GM21619 (cell line): ENCODE results near the gene SHROOM3.

ENCODE experiments used
- ATAC-seq: cut with Tn5 transposase; IDR thresholded peaks from one replicate; pipeline ENCODE4 v1.9.1; 2021; ENCODE audit not compliant: unreplicated experiment

SHROOM3 gene

DNA sequence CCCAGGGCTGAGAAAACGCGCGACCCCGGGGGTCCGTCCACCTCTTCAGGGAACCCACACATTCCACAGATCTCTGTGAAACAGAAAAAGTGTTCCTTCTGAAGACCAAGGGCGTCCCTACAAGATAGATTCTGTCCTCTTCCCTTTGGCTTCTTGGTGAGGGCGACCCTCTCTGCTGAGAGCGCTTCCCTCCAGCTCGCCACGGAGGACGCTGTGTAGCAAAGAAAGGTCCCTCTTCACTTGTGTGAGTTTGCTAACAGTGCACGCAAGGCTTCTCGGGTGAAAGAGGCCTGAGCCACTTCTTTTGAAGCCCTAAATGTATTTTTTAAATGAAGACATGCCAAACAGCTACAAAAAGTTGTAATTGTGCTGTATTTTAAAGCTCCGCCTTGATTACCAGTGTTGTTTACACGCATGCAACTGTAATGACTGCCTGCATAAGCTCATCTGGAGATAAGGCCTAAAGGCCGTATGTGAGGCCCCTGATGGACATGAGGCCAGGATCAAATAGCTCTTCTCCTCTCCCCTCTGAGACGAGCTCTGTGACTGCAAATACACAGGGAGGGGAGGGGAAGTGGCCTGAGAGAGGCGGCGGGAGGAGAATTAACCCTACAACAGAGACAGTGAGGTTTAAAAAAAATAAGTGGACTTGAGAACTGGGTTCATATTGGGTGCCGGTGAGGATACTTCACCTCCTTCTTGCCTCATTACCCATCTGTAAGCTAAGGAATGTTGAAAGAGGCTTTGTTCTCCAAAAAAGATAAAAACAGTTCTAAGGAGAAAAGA is 367.4 kb downstream of the SHROOM3 start:
- no peak for ATAC-seq

DNA sequence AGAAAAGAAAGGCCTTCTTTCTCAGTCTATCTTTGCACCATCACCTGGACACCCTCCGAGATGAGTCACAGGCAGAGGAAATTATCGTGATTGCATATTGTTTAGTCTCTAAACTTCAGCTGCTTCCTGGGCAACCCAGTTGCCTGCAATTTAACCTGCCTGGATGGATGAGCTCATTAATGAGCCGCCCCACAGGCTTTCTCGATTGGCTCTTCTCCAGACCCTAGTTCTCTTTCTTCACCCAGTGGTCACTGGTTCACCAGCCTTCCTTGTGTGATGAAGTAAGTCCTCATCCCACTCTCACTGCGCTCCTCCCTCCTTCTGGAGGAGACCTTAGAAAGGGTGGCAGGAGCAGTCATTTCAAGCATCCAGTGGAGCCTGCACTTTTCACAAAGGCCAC is 368.5 kb downstream of the SHROOM3 start:
- no peak for ATAC-seq

DNA sequence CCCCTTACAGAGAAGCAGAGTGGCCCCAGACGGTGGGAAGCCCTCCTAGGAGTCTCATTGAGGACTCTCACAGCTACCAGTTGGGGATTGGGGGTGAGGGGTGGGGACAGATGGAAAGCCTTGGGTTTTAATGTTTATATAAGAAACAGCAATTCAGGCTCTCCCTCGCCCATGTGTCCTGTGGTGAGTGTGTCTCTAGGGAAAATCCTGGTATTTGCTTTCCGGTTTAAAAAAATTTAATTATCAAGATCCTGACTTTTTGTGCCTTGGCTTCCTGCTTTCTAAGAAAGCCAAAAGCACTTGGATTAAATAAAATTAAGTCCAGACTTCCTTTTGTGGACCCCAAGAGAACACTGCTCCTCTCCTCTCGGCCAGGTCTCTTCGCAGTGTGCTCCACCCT is 369.1 kb downstream of the SHROOM3 start:
- no peak for ATAC-seq

GRCh38 chr4:76806346-76806745 is 371.3 kb downstream of the SHROOM3 start:
- ATAC-seq = no peak

DNA sequence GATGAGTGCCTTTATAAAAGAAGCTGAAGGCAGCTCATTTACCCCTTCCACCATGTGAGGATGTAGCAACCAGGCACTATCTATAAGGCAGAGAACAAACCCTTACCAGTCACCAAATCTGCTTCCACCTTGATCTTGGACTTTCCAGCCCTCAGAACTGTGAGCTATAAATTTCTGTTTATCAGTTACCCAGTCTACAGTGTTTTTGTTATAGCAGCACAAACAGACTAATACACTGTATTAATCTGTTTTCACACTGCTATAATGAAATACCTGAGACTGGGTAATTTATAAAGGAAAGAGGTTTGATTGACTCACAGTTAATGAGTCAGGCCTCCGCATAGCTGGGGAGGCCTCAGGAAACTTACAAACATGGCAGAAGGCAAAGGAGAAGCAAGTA is 371.7 kb downstream of the SHROOM3 start:
- ATAC-seq = no peak

- ATAC-seq = no peak
These were observed 374.7 kb downstream of the SHROOM3 start for GRCh38 chr4:76809594-76810305.

- ATAC-seq = no peak
These were observed 376.8 kb downstream of the SHROOM3 start for GRCh38 chr4:76811604-76812412.

DNA sequence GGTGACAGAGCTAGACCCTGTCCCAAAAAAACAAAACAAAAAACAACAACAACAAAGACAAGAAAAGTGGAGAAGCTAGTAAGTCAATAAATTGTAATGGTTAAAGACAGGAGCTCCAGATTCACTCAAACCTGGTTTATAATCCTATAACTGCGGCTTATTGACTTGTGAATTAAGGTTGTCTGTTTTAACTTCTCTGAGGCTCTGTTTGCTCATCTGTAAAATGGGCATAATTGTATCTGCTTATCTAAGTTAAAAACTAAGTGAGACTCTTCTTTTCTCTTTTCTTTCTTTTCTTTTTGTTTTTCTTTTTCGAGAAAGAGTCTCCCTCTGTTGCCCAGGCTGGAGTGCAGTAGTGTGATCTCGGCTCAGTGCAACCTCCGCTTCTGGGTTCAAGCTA is 378.0 kb downstream of the SHROOM3 start:
- no peak for ATAC-seq

DNA sequence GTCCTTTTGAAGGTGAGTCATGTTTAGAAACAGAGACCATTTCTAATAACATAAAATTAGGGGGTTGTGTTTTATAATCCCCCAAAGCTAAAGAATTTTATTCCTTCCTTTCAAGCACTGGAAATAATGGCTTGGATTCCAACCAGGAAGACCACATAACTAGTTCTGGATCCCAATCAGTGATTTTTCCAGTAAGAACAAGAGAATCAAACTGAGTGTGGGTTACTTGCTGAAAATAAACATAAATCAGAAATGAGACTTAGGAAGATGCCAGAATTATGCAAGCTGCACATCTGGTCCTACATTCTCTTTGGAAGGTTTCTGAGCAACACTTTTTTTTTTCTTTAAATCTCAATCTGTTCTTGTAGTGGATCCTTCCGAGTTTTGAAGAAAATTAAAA is 386.6 kb downstream of the SHROOM3 start:
- ATAC-seq = no peak

GRCh38 chr4:76822303-76822702 is 387.3 kb downstream of the SHROOM3 start:
- ATAC-seq = no peak

- no peak for ATAC-seq
These were observed 388.5 kb downstream of the SHROOM3 start for GRCh38 chr4:76823495-76823894.

DNA sequence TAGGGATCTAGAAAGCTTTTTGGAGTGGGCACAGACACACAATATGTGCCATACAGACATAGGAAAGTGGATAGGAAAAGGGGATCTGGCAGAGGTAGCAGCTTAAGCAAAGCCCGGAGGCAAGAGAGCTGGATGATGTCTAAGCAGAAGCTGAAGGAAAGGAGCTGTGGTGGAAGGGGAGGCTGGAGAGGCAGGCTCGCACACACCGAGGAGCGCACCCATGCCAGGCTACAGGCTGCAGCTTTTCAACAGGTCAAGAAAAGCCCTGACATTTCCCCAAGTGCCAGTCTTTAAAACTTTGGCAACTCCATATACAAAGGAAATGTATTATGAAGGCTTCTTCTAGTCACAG is 395.6 kb downstream of the SHROOM3 start:
- ATAC-seq = no peak

DNA sequence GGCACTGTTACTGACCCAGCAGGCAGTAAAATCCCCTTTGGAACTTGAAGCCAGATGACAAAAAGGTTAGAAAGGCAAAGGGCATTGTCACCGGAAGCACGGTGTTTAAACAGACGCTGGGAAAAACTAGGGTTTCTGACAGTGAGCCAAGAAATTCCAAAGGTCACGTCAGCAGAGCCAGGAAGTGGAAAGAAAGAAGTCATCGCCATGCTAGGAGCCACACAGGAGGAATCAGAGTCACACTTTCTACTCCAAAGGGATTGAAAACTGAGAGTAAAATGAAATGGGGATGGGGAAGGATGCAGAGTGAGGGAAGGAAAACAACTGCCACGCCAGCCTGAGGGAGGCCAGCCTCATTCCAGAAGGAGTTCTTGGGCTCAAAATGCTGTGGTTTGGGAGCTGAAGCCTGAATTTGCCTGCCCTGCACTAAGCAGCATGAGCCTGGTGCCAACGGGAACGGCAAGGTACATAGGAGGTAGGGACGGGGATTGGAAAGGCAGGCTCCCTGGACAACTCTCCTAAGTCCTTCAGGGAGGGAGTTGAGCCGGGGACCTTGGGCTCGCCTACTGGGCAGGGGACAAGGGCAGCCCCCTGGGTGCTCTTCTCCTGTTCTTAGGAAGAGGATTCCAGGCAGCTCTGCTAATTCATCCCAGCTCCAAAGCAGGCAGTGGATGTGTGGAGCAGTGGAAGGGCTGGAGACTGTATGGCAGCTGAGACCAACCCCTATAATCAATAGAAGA is 396.1 kb downstream of the SHROOM3 start:
- ATAC-seq = no peak

GRCh38 chr4:76831711-76832373 is 396.8 kb downstream of the SHROOM3 start:
- ATAC-seq = no peak
